Esophagus muscularis mucosa (tissue), 3 donors: ENCODE data around the gene SOCS3.

Experiments
- CTCF ChIP-seq, 3 experiments: fragments of 200-600 bp in 2 of 3; fragments of 450-650 bp in 1 of 3; sonication (generic) in 2 of 3; IDR thresholded peaks; one replicate each; pipeline ENCODE4 v1.5.1; 2017 to 2019; ENCODE audit warnings: antibody characterized with exemption in 3 of 3, mild to moderate bottlenecking in 2 of 3, moderate library complexity in 1 of 3
- POLR2AphosphoS5 ChIP-seq, 2 donors: sonication (generic); formaldehyde crosslinking; IDR thresholded peaks; one replicate each; pipeline ENCODE4 v1.6.1; 2017; ENCODE audit warnings: antibody characterized with exemption in 2 of 2

- no peak for TF ChIP-seq CTCF (IDR thresholded peaks at IDR 0.05)
- TF ChIP-seq POLR2AphosphoS5 (IDR thresholded peaks at IDR 0.05), result no peak
Measured at GRCh38 chr17:78307887-78308638, 51.8 kb downstream of the SOCS3 start.
